Activated T-helper 1 cell treated with Interleukin-2 at 50 U/mL for 16 hours (primary cell): ENCODE results near the gene NTN1.

Experiments
- DNase-seq: peaks from one replicate; pipeline ENCODE4 v3.0.0-alpha.2; 2020; ENCODE audit warnings: low read depth

Gene NTN1

GRCh38 chr17:9273428-9274391 lies 252.4 kb downstream of the NTN1 start:
- no peak for DNase-seq

GRCh38 chr17:9274973-9275372 lies 253.7 kb downstream of the NTN1 start:
- no peak for DNase-seq

- DNase-seq, result no peak
These were observed 258.6 kb downstream of the NTN1 start for GRCh38 chr17:9279893-9280292.

GRCh38 chr17:9283909-9284308 lies 262.6 kb downstream of the NTN1 start:
- DNase-seq, result no peak

GRCh38 chr17:9284884-9285283 lies 263.6 kb downstream of the NTN1 start:
- no peak for DNase-seq

- no peak for DNase-seq
These were observed 264.5 kb downstream of the NTN1 start for GRCh38 chr17:9285602-9286427.

- no peak for DNase-seq
These were observed 265.1 kb downstream of the NTN1 start for GRCh38 chr17:9286434-9286833.

- DNase-seq, result no peak
These were observed 266.0 kb downstream of the NTN1 start for GRCh38 chr17:9287306-9287705.

GRCh38 chr17:9290226-9290613 lies 268.9 kb downstream of the NTN1 start:
- DNase-seq, result no peak

- no peak for DNase-seq
These were observed 270.7 kb downstream of the NTN1 start for GRCh38 chr17:9291912-9292560.

- no peak for DNase-seq
These were observed 271.2 kb downstream of the NTN1 start for GRCh38 chr17:9292561-9292941.
